GM04504 (cell line): ENCODE data around the gene ADCY1.

Source experiments
- DNase-seq: peaks from one replicate; pipeline ENCODE4 v3.0.0-alpha.2; 2012; ENCODE audit warnings: low read depth

Gene ADCY1

GRCh38 chr7:45677311-45677900 is 103.2 kb downstream of the ADCY1 start:
- DNase-seq = no peak

- no peak for DNase-seq
These were observed 105.3 kb downstream of the ADCY1 start for GRCh38 chr7:45679516-45679915.

DNA sequence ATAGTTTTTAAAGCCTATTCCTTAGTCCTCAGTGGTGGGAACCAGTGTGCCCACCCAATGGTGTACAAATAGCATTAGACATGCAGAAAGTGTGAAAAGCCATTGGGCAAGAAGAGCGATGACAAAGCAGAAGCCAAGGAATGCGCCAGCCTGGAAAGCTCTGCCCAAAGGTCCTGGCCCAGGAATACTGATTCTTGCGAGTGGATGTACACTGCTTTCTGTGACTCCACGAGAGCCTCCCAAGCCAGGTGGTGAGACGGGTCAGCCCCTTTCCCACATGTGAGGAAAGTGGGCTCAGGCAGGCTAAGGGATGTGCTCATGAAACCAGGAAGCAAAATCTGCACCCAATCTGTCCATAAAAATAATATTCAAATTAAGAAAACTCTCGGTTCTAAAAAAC is 106.6 kb downstream of the ADCY1 start:
- DNase-seq = no peak

- no peak for DNase-seq
These were observed 107.6 kb downstream of the ADCY1 start for GRCh38 chr7:45681596-45682357.

- DNase-seq = no peak
These were observed 108.2 kb downstream of the ADCY1 start for GRCh38 chr7:45682358-45682735.

DNA sequence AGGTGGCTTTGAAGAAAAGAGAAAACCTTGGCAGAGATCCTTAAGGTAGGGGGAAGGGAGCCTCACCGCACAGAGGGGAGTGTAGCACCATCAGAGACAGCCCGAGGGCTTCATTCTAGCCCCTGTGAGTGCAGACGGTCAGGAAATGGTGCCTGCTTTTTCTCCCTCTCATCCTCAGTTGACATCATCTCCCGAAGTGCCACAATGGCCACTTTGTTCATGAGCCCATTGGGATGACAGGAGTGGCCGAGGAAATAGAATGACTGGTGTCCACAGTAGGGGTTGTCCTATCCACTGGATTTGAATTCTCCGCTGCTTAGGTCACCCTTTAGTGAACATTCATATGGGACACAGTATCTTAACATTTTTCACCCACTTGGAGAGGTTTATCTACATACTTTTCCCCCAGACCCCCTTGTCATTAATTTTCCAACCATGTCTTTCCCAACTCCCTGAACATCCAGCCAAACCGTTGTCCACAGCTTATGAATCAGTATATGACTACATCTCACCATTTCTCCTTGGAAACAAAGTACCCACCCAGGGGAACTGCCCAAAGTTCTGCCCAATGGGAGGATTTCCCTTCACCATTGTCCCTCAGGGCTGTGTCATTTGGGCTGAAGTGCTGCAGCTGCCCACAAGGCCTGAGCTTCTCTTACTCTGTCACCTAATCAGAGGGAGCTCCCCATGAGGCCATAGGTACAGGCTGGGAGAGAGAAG is 108.8 kb downstream of the ADCY1 start:
- no peak for DNase-seq

- DNase-seq = no peak
These were observed 109.5 kb downstream of the ADCY1 start for GRCh38 chr7:45683556-45684148.

DNA sequence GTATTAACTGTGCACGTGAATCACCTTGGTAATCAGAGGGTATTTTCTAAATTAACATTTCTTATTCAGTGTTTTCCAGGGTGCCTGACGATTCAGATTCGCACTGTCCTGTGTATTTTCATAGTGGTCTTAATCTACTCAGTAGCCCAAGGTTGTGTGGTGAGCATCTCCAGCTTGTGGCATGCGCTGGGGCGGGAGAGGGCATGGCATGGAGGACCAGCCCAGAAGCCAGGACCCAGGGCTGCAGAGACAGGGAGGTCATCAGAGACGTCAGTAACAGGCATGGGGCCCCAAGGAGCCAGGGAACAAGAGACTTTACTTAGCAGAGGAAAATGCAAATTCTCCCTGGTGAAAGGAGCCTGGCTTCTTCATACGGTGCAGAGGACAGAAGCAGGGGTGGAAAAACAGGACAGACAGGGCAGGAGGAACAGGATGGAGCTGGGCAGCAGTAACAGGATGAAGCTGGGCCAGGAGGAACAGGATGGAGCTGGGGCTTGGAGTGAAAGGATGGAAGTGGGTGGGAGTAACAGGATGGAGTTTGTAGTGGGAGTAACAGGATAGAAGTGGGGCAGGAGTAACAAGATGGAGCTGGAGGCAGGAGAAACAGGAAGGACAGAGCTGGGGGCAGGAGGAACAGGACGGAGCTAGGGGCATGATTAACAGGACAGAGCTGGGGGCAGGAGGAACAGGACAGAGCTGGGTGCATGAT is 110.9 kb downstream of the ADCY1 start:
- no peak for DNase-seq

DNA sequence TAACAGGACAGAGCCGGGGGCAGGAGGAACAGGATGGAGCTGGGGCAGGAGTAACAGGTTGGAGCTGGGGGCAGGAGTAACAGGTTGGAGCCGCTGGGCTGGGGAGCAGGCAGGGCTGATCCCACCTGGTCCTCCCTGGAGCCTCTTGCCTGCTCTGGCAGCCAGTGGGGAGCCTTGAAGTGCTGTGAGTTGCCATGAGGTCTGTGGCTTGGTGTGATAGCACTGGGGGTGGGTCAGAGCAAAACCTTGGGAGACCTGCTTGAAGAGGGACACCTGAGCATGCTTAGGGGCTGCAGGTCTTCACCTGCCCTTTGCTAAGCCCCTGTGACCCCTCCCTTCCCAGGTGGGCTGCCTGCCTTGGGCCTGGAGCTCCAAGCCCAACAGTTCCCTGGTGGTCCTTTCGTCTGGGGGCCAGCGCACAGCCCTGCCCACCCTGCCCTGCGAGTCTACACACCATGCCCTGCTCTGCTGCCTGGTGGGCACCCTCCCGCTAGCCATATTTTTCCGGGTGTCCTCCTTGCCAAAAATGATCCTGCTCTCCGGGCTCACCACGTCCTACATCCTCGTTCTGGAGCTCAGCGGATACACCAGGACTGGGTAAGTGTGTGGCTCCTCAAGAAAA is 111.6 kb downstream of the ADCY1 start:
- DNase-seq = no peak

GRCh38 chr7:45686441-45687184 is 112.4 kb downstream of the ADCY1 start:
- DNase-seq = no peak

GRCh38 chr7:45687185-45687560 is 113.0 kb downstream of the ADCY1 start:
- no peak for DNase-seq

DNA sequence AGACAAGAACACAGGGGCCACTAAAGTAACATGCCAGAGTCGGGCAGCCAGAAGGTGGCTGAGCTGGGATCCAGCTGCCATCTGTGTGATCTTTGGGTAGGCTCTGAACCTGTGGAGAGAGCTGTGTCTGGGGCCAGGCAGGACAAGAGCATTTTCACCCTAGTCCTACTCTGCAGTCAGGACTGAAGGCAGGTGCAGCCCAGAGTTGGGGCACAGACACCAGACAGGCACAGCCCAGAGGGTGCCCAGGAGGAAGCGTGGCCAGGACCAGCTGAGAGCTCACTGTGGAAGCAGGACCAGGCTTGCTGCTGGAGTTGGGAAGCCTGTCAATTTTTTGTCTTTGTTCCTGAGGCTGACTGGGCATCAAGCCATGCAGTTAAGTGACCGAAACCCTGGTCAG is 113.6 kb downstream of the ADCY1 start:
- no peak for DNase-seq

- no peak for DNase-seq
These were observed 114.2 kb downstream of the ADCY1 start for GRCh38 chr7:45688382-45688781.

DNA sequence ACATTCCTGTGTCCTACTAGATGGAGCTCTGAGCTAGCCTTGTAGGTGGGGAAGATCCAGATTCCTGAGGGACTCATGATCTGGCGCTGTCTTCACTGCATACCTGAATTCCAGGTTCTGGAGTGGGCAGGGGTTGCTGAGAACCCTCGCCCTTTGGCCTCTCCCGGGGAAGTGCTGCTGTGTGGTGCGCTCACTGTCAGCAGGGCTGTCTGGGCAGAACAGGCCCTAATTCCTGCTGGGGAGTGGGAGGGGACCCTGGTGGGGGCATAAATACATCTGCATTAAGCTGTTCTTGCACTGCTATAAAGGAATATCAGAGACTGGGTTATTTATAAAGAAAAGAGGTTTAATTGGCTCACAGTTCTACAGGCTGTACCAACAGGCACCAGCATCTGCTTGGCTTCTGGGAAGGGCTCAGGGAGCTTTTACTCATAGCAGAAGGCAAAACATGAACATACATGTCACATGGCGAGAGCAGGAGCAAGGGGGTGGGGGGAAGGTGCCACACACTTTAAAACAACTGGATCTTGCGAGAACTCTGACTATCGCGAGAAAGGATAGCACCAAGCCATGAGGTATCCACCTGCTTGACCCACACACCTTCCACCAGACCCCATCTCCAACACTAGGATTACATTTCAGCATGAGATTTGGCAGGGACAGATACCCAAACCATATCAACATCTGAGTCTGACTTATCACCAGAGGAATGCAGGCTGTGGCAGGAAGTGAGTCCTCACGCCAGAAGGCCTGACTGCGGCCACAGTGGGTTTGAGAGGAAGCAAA is 115.0 kb downstream of the ADCY1 start:
- DNase-seq = peak; percentile 44

GRCh38 chr7:45689797-45690761 is 115.9 kb downstream of the ADCY1 start:
- DNase-seq = no peak

- DNase-seq = no peak
These were observed 116.6 kb downstream of the ADCY1 start for GRCh38 chr7:45690762-45691150.

DNA sequence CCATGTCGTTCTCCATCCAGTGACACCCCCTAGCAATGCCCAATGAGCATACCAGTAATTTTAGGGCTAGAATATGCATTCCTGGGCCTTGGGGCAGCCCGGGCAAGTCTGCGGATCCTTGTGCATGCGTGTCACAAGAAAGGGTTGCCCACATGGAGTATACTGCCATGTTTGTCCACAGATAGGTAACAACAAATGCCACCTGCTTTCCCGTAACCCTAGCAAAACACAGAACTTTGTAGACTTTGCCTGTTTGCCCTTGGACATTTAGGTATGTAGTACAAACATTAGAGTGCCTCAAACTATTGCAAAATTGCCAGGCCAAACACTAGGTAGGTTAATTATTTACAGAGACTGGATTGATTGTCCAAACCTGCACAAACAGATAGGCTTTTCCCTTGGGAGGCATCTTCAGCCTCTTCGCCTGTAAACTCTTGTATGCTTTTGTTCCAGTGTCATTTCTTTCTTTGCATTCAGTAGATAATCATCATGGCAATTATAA is 117.0 kb downstream of the ADCY1 start:
- no peak for DNase-seq

DNA sequence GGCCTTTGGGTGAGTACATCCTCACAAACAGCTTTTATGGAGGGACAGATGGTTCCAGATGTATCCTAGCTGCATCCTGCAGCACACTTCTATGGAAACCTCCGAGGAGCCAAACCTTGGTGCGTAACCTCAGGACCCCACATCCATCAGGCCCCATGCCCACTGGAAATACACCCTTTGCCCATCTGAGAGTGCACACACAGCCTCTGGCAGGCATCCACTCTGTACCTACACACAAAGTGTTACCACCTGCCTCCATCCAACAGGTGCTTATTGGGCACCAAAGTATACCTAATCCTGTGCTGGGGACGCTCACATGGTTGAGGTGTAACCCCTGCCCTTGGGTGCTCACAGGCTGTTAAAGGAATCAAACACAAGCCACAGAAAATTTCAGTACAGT is 117.9 kb downstream of the ADCY1 start:
- DNase-seq = no peak
